Suprapubic skin (tissue), 4 donors: ENCODE measurements around the gene UPP1.

Experiments used
- CTCF ChIP-seq, 2 donors: fragments of 200-600 bp in 1 of 2; fragments of 450-650 bp in 1 of 2; sonication (generic) in 1 of 2; IDR thresholded peaks; one replicate each; pipeline ENCODE4 v1.5.1; 2016 to 2019; ENCODE audit warnings: antibody characterized with exemption in 2 of 2, mild to moderate bottlenecking in 1 of 2, moderate library complexity in 1 of 2
- POLR2A ChIP-seq, 2 donors: fragments of 450-650 bp; IDR thresholded peaks; one replicate each; pipeline ENCODE4 v1.6.1; 2017; ENCODE audit warnings: antibody characterized with exemption in 2 of 2, mild to moderate bottlenecking in 2 of 2, moderate library complexity in 2 of 2
- POLR2AphosphoS5 ChIP-seq, 3 donors: sonication (generic); formaldehyde crosslinking; IDR thresholded peaks; one replicate each; pipeline ENCODE4 v1.6.1; 2017; ENCODE audit warnings: antibody characterized with exemption in 3 of 3

GRCh38 chr7:48132792-48133191, 43.7 kb downstream of the UPP1 start:
- TF ChIP-seq CTCF (IDR thresholded peaks at IDR 0.05) (no peak), POLR2A (IDR thresholded peaks at IDR 0.05) (no peak), POLR2AphosphoS5 (IDR thresholded peaks at IDR 0.05) (no peak)
